Fibroblast of peridontal ligament (primary cell): Measurements from ENCODE around the gene LLPH.

Experiments
- DNase-seq: peaks from one replicate; pipeline ENCODE4 v3.0.0-alpha.2; 2010; ENCODE audit errors: extremely low read depth

Gene LLPH

DNA sequence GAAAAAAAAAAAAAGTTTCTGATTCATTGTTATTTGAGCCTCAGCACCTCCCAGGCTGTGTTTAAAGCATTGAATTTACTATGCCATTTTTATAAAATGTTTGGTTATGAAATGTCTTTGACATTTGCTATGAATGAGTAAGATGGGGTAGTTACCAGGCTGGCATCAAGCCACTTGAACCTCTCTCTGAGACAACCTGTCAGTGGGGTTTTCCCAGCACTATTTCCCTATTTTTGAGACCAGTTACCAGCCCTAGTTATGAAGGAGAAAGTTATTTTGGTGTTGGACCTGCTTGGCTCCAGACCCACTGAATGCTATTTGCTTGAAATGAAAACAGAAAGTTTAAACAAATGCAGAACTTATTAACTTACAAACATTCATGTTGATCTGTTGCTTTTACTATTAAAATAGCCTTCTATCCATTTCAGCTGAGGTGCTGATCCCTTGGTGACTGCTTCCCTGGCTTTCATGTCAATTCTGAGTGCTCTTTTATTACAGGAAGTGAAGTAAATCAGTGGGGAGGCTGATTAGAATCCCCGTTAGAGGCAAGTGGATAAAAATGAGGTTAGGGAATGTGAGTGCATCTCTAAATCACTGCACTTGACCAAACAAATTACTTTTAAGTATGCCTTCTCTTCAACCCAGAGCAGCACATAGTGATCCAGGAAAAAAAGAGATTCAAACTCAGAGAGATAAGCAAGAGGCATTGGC, 37.8 kb downstream of the LLPH start:
- peak; percentile 64 for DNase-seq

DNA sequence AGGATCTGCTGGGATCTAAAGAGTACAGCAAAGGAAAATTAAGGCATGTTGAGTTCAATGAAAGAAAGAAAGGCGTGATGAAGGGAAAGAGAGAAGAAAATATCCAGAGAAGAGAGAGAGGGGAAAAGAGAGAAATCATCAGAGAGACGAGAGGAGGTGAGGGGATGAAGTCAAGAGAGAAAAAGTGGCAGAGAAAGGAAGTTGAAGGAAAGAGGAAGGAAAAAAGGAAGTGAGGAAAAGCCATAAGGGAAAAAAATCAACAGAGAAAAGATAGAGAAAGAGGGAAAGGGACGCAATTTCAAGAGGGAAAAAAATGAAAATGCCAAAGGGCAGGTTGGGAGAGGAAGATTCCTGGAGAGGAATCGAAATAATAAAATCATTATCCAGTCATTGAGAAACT, 40.4 kb downstream of the LLPH start:
- DNase-seq: no peak

DNA sequence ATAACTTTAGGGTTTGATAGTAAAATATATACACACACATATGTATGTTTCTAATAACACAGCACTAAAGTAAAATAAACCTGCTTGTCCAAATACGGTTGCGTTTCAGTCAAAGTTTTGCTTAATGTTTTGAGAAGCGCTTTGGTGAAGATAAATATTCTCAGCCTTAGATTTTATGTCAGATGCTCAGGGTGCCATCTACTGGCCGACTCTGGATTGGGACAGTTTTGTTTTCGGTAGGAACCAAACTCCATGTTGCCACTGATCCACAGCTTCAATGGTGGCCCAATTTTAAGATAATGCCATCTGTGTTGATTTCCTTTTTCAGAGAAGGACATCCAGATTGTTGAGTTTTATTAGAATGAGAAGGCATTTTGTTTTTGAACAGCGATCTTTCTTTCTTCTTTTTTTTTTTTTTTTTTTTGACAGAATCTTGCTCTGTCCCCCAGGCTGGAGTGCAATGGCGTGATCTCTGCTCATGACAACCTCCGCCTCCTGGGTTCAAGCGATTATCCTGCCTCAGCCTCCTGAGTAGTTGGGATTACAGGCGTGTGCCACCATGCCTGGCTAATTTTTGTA, 43.1 kb downstream of the LLPH start:
- peak; percentile 93 for DNase-seq

DNA sequence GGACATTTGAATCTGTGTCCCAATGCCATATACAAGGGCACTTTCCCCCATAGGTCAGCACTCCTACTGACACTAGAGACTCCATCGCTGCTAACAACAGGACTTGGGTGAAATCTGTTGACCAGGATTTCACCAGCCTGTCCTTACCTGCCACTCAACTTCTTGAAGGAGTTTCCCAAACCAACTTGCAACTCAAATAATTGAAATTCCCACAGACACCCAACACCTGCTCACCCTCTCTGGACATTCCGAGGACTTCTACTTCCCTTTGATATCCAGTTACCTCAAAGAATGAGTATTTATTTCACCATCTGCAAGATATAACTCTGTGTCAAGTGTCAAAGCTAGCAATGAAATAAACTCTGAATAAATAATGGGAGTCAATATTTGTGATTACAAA, 44.6 kb downstream of the LLPH start:
- no peak for DNase-seq

DNA sequence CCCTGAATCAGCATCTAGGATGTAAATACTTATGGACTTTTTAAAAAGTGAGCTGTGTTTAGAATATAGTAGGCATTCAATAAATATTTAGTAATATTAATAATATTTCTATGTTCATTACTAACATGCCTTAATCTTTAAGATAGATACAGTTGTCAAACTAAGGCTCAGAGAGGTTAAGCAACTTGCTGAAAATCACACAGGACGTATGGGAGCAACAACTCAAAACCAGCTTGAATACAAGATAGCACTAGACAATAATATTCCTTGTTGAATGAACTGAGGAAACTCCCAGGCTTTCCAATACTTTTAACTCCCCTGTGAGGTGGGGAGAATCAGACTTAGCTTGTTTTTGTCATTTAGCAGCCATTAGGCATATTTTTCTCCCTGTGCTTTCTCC, 45.3 kb downstream of the LLPH start:
- DNase-seq: no peak

DNA sequence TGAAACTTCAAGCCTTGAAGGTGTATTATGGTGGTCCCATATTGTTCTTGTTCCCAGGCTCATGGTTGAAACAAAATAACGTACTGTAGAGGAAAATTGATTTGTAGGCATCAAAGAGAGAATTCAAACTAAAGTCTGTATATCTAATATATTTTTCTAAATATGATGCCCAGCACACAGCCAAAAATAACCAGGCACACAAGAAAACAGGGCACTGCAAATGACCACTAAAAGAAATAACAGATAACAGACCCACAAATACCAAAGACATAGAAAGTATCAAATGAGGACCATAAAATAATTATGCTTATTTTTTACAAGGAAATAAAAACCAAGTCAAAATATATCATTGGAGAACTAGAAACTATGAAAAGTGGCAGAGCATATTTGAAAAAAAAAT, 46.8 kb downstream of the LLPH start:
- no peak for DNase-seq

DNA sequence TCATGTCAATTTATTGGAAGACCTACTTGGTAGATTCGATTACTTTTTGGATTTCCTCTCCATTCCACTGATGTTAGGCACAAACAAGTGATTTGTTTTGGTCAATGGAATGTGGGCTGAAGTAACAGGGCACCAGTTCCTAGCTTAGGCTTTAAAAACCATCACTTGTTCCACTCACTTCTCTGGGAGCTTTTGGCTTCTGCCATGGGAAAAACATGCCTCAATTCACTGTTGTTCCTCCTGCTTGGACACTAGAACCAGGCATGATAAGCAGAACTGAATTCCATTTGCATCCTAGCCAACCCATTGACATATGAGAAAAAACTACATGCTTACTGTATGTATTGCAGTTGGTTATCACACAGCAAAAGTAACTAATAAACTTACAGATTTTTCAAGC, 47.8 kb downstream of the LLPH start:
- no peak for DNase-seq

DNA sequence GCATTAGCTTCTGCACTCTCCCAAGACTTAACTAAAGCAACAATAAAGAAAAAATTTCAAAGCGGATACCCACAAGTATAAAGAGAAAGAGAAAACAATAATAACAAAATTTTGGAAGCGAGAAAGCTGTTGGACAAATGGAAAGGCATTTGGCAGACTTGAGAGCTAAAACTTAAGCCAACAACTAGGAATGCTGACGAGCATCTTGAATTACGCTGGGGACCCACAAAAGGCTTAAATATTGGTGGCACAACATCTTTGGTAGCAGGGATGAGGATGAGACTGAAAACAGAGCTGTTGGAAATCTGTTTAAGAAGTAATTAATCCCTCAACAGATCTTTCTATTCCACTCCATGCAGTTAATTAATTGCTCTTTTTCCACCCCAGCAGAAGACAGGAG, 49.8 kb downstream of the LLPH start:
- DNase-seq: no peak

DNA sequence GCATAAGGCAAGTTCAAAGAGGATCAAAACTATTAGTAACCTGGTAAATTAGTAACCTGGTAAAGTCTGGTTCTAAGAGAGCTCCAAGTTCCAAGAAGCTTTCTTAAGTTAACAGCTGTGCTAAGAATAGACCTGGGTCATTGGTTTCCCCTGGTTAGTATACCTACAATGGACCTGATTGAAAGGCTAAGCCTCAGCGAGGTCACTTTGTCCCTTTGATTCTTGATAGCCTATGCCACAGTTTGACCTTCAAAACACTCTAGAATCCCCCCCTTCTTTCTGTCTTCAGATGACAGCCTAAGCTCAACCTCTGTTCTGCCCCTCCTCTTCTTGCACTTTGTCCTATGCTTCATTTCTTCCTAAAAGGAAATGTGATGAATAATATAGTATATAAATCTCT, 53.0 kb downstream of the LLPH start:
- DNase-seq: no peak

DNA sequence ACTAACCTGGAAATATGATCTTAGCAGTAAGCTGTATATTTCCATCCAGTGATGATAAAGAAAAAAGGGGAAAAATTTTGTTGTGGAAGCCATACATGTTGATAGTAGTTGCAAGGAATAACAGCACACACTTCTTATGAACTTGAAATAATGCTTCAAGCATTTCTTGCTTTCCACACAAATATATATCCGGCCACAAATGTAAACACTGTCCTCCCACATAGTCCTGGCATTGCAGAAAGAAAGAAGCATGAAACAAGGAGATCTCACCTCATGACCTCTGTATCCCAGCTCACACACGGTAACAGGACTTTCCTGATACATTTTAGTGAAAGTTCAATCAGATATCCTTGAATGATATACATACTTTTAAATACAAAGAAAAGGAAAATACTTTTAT, 56.0 kb downstream of the LLPH start:
- peak; percentile 66 for DNase-seq

DNA sequence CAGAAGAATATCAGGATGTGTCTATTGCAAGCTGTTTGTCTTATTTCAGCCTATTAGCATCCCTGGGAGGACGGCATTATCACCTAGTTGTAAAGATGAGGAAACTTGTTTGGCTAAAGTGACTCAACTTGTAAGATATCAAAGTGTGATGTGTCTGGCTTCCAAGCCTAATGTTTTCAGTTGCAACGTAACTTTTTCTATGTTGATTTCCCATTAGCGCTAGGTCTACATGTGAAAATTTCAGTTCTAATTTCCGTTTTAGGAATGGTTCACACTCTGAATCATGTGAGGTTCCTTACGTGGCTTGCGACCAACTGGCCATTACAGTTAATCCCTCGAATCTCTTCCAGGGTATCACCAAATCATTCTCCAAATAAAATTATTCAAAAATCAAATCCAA, 58.0 kb downstream of the LLPH start:
- DNase-seq: no peak

DNA sequence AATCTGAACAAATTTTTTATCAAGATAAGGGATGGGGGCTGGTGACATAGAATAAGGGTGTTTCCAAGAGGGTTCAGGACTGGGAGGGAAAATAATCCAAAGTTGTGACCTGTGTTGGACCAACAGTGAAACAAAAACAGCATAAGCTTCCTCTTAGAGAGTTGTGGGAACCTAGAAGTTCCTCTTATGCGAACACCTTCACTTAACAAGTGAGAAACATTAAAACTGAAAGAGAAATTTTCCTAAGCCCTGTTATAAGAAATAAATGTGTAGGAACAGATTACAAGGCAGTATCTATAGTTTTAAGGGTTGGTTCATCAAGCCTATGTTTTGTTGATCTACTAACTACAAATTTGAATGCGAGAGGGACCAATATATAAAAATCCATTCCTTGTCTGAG, 58.4 kb downstream of the LLPH start:
- no peak for DNase-seq

DNA sequence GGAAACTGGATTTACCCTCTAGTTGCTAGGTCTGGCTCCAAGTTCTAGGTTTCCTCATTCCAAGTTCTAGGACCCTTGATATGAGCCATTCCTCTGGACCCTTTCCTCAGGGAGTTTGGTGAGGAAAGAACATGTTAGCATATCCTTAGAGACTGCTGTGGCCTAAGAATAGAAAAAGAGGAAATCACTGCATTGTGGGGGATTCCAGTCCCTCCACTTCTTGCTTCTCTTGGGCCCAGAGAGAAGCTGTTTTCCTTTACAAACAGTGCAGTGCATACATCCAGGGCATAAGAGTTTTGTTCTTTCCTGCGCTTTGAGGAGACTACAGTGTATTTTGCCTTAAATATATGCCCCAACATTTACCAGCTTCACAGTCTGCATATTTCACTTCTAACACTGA, 59.0 kb downstream of the LLPH start:
- DNase-seq: no peak

DNA sequence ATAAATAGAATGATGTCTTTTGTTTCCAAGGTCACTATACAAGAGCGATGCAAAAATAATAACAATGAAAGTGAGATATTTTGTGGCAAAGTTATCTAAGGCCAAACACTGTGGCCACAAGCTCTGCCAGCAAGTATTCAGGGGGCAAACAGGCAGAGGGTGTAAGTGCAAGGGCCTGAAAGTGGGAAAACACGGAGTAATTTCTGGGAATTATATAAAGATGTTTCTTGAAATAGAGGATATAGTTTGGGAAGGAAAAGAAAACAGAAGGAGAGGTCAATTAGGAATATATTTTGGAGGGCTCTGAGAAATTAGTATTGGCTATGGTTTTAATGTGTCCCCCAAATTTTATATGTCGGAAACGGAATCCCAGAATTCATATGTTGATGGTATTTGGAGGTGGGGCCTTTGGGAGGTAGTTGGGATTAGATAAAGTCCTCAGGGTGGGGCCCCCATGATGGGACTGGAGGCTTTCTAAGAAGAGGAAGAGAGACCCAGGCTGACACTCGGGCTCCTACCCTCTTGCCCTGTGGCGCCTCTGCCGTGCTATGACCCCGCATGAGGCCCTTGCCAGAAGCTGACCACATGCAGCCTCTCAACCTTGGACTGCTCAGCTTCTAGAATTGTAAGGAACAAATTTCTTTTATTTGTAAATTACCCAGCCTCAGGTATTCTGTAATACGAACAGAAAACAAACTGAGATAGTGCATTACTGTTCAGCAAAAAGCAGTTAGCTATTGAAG, 60.0 kb downstream of the LLPH start:
- no peak for DNase-seq

DNA sequence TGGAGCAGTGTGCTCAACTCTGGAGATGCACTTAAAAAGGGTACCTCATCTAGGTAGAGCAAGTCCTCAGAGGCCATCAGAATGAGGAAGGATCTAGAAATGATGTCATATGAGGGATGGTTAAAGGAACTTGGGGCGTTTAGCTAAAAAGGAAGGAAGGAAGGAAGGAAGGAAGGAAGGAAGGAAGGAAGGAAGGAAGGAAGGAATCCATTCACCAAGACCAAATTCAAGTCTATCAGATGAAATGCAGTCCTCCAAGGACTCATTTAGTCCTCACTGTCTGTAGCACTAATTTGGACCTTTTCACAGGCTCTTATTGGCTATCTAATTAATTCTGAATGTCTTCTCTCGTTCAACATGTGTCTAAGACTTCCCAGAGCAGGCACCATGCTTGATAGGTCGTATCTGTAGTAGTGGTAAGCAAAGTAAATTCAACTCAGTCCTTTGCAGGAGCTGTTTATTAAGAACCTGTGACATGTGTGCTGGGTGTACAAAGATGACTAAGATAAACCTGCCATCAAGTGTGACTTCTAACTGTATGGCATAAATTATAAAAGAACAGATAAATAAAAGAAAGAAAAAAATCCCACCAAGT, 63.5 kb downstream of the LLPH start:
- DNase-seq: no peak
